HG02938 (cell line): ENCODE results near the gene DBN1.
A peak's percentile ranks its signal among the peaks of the same experiment; 100 is the strongest.

Experiments
- ATAC-seq: cut with Tn5 transposase; IDR thresholded peaks from one replicate; pipeline ENCODE4 v1.9.1; 2021; ENCODE audit warnings: mild to moderate bottlenecking, moderate library complexity; ENCODE audit not compliant: unreplicated experiment

The DBN1 gene

DNA sequence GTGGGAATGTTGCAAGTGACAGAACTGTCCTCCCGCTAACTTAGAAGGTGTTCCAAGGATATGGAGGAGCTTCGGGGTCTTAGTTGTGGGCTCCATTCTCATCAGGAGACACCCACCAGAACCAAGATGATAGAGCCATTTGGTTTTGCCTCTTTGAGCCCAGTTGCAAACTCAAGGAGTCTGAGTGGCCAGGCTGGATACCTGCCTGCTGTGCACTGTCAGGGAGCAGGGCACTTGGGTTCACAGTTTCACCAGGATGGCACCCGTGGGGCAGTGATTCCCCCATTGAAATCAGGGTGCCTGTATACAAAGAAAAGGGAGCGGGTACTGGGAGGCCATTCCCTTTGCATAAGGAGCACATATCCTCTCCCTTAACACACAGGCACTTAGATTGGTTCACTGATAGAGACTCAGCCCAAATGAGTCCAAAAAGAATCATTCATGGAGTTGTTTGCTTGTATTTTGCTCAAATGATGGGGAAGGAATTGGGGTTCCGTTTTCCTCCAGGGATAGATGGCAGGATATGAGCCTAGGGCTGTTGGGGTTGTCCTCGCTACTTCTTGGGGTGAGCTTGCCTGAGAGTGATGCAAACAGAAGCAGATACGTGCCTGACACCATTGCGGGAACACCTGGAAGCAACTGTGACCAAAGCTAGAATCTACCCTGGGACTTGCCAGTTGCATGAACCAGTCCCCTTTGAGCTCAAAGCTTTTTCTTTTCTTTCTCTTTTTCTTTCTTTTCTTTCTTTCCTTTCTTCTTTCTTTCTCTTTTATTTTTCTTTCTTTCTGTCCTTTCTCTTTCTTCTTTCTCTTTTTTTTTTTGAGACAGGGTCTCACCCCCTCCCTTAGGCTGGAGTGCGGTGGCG is 28.1 kb downstream of the DBN1 start:
- no peak for ATAC-seq

DNA sequence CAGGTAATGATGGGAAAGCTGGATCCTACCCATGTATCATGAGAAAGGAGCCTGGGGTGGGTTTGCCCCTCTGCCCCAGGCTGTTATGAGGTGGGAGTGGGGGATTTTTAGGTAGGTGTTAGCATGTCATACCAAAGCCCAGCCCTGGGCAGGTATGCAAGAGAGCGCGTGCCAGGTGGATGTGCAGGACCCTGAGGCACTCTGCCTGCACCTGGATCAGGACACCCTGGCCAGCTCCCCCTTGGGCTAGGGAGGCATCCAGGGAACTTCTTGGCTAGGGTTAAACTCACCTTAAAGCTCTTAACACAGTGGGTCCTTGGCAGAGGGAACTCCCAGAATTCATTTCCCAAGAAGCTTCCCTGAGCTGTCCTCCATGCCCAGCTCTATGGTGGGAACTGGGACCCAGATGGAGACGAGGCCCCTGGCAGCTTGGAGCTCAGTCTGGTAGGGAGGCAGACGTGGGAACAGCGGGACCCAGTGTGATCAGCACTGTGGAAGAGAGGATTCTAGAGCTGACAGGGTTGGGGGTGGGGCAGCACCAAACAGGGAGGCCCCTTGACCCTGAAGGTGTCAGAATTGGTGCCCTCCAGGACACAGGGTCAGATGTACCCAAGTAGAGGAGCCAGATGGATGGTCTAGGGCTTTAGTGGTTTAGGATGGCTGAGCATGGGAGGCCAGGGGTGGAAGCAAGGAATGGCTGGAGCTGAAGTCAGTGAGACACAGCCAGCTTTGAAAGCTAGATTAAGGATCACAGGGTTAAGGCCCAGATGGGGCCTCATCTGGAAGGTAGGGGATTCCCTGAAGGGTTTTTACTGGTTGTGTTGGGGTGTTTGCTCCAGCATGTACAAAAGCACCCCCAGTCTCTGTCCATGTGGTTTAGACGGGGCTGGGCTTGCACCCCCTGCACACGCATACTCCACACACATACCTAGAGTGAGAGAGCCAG is 29.1 kb downstream of the DBN1 start:
- ATAC-seq = no peak

DNA sequence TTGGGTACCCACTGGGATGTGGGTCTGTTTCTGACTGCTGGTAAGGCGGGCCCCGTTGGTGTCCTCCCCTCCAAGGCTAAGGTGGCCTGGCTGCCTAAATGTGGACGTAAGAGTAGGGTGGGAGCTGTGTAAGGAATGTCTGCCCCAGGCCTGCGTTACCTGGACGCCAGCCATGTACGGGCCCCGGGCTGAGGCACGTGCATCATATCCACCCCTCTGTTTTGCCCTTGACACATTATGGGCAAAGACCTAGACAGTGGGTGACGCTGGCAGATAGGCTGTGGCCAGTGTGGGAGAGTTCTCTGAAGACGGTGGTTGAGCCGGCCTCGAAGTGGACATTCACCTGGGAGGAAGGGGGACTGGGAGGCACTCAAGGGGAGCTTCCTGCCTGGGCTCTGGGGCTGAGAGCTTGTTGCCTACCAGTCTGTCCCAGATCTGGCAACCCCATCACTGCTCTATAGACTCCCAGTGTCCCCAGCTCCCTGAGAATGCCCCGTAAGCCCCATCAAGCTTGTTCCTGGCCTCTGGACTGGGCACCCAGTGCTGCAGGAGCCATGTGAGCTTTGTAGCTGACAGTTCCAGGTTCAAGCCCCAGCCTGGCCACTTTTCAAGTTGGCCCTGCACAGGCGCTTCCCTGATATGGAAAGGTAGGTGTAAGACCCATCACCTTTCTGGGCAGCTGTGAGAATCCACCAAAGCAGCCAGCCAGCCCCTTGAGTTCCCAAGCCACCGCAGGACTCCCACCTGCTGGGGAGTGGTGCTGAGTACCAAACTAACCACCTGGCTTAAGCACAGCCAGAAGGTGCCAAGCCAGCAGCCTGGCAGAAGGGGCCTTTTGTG is 30.1 kb downstream of the DBN1 start:
- ATAC-seq = no peak

- ATAC-seq = no peak
These were observed 31.2 kb downstream of the DBN1 start for GRCh38 chr5:177442066-177442826.

- ATAC-seq = no peak
These were observed 32.2 kb downstream of the DBN1 start for GRCh38 chr5:177440990-177441780.

DNA sequence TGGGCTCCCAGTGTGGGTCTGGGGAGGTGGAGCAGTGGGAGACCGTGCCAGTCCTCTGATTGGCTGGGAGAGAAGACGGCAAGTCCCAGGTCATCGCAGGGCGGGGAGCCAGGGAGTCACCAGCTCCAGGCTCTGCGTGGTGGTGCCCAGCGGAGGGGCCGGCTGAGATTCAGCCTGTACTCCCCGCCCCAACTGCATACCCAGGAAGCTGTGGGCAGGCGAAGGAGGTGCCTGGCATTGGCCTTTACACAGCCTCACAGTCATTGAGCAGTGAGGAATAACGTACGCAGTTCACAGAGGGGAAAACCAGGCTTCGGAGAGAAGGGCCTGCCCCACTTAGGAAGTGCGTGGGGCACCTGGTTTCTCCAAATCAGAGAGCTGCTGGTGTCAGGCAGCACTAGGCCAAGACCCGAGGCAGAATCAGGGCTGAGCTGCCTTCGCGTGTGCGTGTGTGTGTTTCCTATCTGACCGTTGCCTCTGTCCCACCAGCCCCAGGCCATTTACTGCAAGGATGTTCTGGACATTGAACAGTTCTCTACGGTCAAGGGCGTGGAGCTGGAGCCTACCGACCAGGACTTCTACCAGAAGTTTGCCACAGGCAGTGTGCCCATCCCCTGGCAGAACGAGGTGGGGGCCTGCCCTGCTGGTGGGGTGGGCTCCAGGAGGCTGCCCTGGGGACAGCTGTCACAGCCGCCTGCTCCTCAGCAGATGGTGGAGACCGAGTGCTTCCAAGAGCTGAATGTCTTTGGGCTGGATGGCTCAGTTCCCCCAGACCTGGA is 33.0 kb downstream of the DBN1 start:
- no peak for ATAC-seq

GRCh38 chr5:177439518-177440053 is 33.8 kb downstream of the DBN1 start:
- no peak for ATAC-seq

DNA sequence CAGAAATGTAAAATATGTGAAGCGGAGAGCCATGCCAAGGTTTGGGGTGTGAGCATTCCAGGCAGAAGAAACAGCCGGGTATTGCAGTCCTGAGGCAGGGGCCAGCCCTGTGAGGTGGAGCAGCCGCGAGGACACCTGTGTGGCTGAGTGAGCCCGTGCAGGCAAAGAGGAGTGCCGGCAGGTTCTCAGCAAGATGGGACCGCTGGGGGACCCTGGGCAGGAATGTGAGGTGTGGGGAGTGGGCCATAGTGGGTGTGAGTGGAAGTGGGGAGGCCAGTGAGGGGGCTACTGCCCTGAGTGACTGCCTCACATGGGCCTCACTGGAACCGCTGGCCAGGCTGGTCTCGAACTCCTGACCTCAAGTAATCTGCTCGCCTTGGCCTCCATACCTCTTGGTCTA is 35.0 kb downstream of the DBN1 start:
- no peak for ATAC-seq

DNA sequence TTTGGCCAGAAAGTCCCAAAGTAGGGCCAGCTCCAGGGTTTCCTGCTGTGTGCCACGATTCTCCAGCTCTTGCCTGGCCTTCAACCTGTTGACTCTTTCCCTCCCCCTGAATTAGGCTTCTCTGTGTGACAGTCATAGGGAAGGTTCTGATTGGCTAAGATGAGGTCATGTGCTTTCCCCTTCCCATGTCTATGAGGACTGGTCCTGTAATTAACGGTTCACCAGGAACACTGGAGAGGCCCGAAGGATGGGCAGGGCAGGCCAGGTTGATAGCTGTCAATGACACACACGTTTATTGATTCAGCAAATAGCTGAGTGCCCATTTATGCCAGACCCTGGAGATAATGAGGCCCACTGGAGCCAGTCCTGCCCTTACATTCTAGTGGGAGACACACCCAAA is 35.8 kb downstream of the DBN1 start:
- ATAC-seq = no peak

- ATAC-seq = no peak
These were observed 37.4 kb downstream of the DBN1 start for GRCh38 chr5:177435847-177436536.

GRCh38 chr5:177434942-177435738 is 38.3 kb downstream of the DBN1 start:
- ATAC-seq = no peak

GRCh38 chr5:177434437-177434836 is 39.0 kb downstream of the DBN1 start:
- ATAC-seq = no peak

DNA sequence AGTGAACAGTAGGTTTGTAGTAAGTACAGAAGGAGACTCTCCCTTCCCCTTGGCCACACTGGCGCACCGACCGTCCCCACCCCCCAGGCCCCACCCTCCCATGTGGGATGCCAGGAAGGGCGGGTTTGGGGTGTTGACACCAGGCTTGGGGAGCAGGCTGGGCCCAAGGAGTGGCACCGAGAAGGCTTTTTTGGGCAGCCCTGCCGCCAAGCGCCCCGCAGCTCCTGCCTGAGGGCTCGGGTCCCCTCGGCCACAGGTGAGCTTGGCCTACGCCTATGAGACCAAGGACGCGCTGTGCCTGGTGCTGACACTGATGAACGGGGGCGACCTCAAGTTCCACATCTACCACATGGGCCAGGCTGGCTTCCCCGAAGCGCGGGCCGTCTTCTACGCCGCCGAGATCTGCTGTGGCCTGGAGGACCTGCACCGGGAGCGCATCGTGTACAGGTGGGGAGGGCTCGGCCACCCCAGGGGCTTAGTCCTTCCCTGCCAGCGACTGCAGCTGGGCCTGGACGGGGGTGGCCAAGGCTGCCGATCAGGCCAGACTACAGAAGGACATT is 39.7 kb downstream of the DBN1 start:
- ATAC-seq = no peak

- ATAC-seq = no peak
These were observed 40.4 kb downstream of the DBN1 start for GRCh38 chr5:177432839-177433657.

GRCh38 chr5:177432143-177432838 is 41.1 kb downstream of the DBN1 start:
- peak; percentile 15 for ATAC-seq
